Measurements from ENCODE around the gene CTIF.
"Not testable (repeated sequence)": the region's sequence is repeated elsewhere in the genome, so short reads cannot be mapped to it uniquely, and the experiment has no call there.

The CTIF gene

GRCh38 chr18:48855422-48856377 is 316.9 kb downstream of the CTIF start:
- DNase-seq: no peak

GRCh38 chr18:48857023-48857694 is 318.3 kb downstream of the CTIF start:
- DNase-seq: no peak

- DNase-seq: peak; percentile 45
These were observed 319.8 kb downstream of the CTIF start for GRCh38 chr18:48858676-48859075.

GRCh38 chr18:48859311-48860268 is 320.8 kb downstream of the CTIF start:
- peak; percentile 59 for DNase-seq

- peak; percentile 56 for DNase-seq
These were observed 321.7 kb downstream of the CTIF start for GRCh38 chr18:48860269-48861180.

- no peak for DNase-seq
These were observed 322.4 kb downstream of the CTIF start for GRCh38 chr18:48861181-48861708.

GRCh38 chr18:48862132-48862531 is 323.3 kb downstream of the CTIF start:
- DNase-seq: peak; percentile 76

- no peak for DNase-seq
These were observed 323.9 kb downstream of the CTIF start for GRCh38 chr18:48862678-48863270.

- DNase-seq: peak; percentile 79
These were observed 324.7 kb downstream of the CTIF start for GRCh38 chr18:48863432-48864065.

GRCh38 chr18:48864876-48865275 is 326.0 kb downstream of the CTIF start:
- no peak for DNase-seq

GRCh38 chr18:48866028-48866733 is 327.4 kb downstream of the CTIF start:
- DNase-seq: peak; percentile 43

GRCh38 chr18:48866856-48867255 is 328.0 kb downstream of the CTIF start:
- DNase-seq: no peak

GRCh38 chr18:48867978-48868377 is 329.1 kb downstream of the CTIF start:
- DNase-seq: no peak

- DNase-seq: peak; percentile 48
These were observed 329.9 kb downstream of the CTIF start for GRCh38 chr18:48868468-48869466.

- no peak for DNase-seq
These were observed 330.8 kb downstream of the CTIF start for GRCh38 chr18:48869591-48869990.

- not testable (repeated sequence) for DNase-seq
These were observed 332.1 kb downstream of the CTIF start for GRCh38 chr18:48870926-48871325.

GRCh38 chr18:48871391-48872166 is 332.7 kb downstream of the CTIF start:
- DNase-seq: no peak
